SK-N-MC (cell line): ENCODE results near the gene GFOD2.

Experiments
- EZH2 ChIP-seq: fragments of 200-600 bp; sonication (generic); IDR thresholded peaks from one replicate; pipeline ENCODE4 v1.6.1; 2017; ENCODE audit warnings: antibody characterized with exemption
- FOXP2 ChIP-seq: optimal IDR thresholded peaks from 2 replicates; pipeline ENCODE3; 2011; ENCODE audit warnings: mild to moderate bottlenecking, moderate library complexity; ENCODE audit not compliant: insufficient read depth; ENCODE audit errors: extremely low read length, control extremely low read depth
- POLR2AphosphoS5 ChIP-seq: IDR thresholded peaks from 2 replicates; pipeline ENCODE4 v1.6.1; 2012; ENCODE audit warnings: mild to moderate bottlenecking, low read depth, low read length, borderline replicate concordance

GRCh38 chr16:67672306-67672705, 46.8 kb downstream of the GFOD2 start:
- TF ChIP-seq EZH2 (no peak), POLR2AphosphoS5 (no peak), FOXP2 (no peak)
